Adrenal gland (tissue), 12 donors: ENCODE results near the gene LRP2BP. TPM values are rescaled to one million over a fixed set of nuclear protein-coding genes. Genes with fewer than 3 reads are reported as not detected.

Experiments used
- DNase-seq, 7 donors: peaks; one replicate each; pipeline ENCODE4 v3.0.0-alpha.2; 2019 to 2020
- H3K27ac ChIP-seq, 5 donors: fragments of 200-600 bp; sonication (generic) in 4 of 5; 1 replicate in 3 of 5; 2 replicates in 2 of 5; pipeline versions ENCODE4 v1.5.1 to v1.8.0; 2016 to 2020; ENCODE audit warnings: mild to moderate bottlenecking in 1 of 5
- H3K27me3 ChIP-seq: fragments of 200-600 bp; 2 replicates; pipeline ENCODE4 v1.8.0; 2021
- H3K36me3 ChIP-seq, 2 donors: fragments of 200-600 bp; replicated peaks in 1 of 2; 1 replicate in 1 of 2; 2 replicates in 1 of 2; pipeline versions ENCODE4 v1.5.1 to v1.8.0; 2018 to 2022
- H3K4me1 ChIP-seq, 2 donors: fragments of 200-600 bp; replicated peaks in 1 of 2; 1 replicate in 1 of 2; 2 replicates in 1 of 2; pipeline versions ENCODE4 v1.5.1 to v1.8.0; 2018 to 2021
- H3K4me3 ChIP-seq, 4 donors: fragments of 200-600 bp; sonication (generic) in 3 of 4; one replicate each; pipeline ENCODE4 v1.5.1; 2016 to 2018
- H3K9me3 ChIP-seq, 3 donors: fragments of 200-600 bp; sonication (generic) in 1 of 3; replicated peaks in 1 of 3; 1 replicate in 2 of 3; 2 replicates in 1 of 3; pipeline versions ENCODE4 v1.5.1 to v1.8.0; 2016 to 2021
- POLR2A ChIP-seq, 2 donors: fragments of 450-650 bp; IDR thresholded peaks; one replicate each; pipeline ENCODE4 v1.6.1; 2017; ENCODE audit warnings: antibody characterized with exemption in 2 of 2, mild to moderate bottlenecking in 2 of 2, moderate library complexity in 1 of 2
- WGBS, 4 donors: extraction: QIAGEN DNeasy Blood & Tissue Kit in 2 of 4; methylation state at CpG; one replicate each; pipeline versions ENCODE4 v1.1.5 to v1.1.7; 2013 to 2017; 5-methylcytosine and 5-hydroxymethylcytosine counted together
- intact Hi-C, 2 donors: fragments of 100-400 bp; cut with DNase I; formaldehyde crosslinking; loops; one replicate each; pipeline versions ENCODE4 v1.14.1 to v1.15.0; 2022 to 2023
- polyA plus RNA-seq, 3 donors: library from polyadenylated mRNA; stranded (reverse); fragments of 200-250 nt in 2 of 3; fragments of 350-450 nt in 1 of 3; fragmentation: Illumina TruSeq in 1 of 3; extraction: RNeasy Lipid Tissue Mini Kit (QIAGEN cat#74804) in 1 of 3; gene quantifications; one replicate each; pipeline ENCODE4 v1.2.3, GENCODE V29; 2013 to 2014
- total RNA-seq, 9 donors: library from RNA; depleted of rRNA in 4 of 9; stranded (reverse); fragments of >200 nt in 4 of 9; fragments of 120-200 nt in 1 of 9; fragmentation: NEBNext Ultra II Directional in 1 of 9; extraction: Animal tissue kit (Norgen Biotek cat#: 25700) in 1 of 9; gene quantifications; one replicate each; pipeline versions ENCODE4 v1.1.0 to v1.2.4, GENCODE V29; 2013 to 2023
- TF ChIP-seq, protein P1 (sequence below), 6 experiments: fragments of 450-650 bp in 4 of 6; fragments of 200-600 bp in 2 of 6; sonication (generic) in 1 of 6; IDR thresholded peaks; 1 replicate in 5 of 6; 2 replicates in 1 of 6; pipeline versions ENCODE4 v1.5.1 to v1.8.0; 2016 to 2021; ENCODE audit warnings: antibody characterized with exemption in 6 of 6, mild to moderate bottlenecking in 2 of 6, moderate library complexity in 1 of 6
- donor health status: healthy with polysubstance abuse.
- donor health status: Bipolar disorder and iron deficiency.
- donor health status: DM: yes; HTN: yes; CAD: no.
- donor health status: DM: no; HTN: no; CAD: no.
- donor health status: DM: no; HTN: no; CAD: no.
- donor health status: DM: yes; HTN: yes; CAD: no.

LRP2BP gene
- total and polyA plus RNA-seq, 12 donors, result 0.14 to 1.8 (median 0.89) TPM; not detected in 1

DNA sequence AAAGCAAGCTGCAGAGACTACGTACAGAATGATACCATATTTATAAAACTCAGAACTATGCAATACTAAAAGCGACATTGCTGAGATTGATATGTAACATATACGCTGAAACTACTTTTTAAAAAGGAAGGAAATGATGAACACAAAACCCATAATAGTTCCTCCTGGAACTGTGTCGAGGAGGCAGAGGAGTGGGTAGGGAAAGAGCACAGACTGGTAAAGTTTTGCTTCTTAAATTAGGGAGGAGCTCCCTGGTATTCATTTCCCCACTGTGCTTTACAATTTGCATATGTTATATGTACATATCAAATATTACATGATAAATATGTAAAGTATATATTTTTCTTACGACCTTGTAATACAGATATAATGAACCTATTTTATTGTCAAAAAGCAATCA is 16.1 kb upstream of the LRP2BP start:
- Histone ChIP-seq H3K36me3 (peaks cover 0 to 28% of the 10 kb centered on the region in 2 donors), H3K4me1 (no peaks in the 10 kb centered on the region), H3K27ac (peak overlapping the region in 1 of 5 donors; percentile 19), H3K4me3 (no peak overlapping the region), H3K9me3 (no peaks in the 10 kb centered on the region), H3K27me3 (no peaks in the 10 kb centered on the region)
- no peak for TF ChIP-seq POLR2A (IDR thresholded peaks at IDR 0.05)
- TF ChIP-seq, protein P1, sequence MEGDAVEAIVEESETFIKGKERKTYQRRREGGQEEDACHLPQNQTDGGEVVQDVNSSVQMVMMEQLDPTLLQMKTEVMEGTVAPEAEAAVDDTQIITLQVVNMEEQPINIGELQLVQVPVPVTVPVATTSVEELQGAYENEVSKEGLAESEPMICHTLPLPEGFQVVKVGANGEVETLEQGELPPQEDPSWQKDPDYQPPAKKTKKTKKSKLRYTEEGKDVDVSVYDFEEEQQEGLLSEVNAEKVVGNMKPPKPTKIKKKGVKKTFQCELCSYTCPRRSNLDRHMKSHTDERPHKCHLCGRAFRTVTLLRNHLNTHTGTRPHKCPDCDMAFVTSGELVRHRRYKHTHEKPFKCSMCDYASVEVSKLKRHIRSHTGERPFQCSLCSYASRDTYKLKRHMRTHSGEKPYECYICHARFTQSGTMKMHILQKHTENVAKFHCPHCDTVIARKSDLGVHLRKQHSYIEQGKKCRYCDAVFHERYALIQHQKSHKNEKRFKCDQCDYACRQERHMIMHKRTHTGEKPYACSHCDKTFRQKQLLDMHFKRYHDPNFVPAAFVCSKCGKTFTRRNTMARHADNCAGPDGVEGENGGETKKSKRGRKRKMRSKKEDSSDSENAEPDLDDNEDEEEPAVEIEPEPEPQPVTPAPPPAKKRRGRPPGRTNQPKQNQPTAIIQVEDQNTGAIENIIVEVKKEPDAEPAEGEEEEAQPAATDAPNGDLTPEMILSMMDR (IDR thresholded peaks at IDR 0.05), result no peak
- intact Hi-C loops, result no loop called here
- DNase-seq, result no peak
- 71 to 81% (median 78%) methylated on average over 5 of the region's 5 CpGs for WGBS, 4 donors

DNA sequence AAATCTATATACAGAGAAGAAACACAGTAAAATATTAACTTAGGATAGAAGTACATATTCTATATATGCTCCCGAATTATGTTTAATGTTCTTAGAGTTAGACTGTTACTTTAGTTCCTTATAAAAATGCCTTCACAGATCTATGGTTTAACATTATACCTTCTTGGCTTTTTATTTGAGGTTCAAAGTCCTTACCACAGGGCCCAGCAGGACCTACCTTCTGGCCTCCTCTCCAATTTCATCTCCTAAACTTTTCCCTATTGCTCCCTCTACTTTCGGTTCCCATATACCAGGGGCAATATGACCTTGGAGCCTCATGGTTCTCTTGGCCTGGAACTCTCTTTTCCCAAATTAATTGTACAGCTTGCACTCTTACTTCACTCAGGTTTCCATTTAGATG is 12.7 kb upstream of the LRP2BP start:
- Histone ChIP-seq H3K9me3 (no peaks in the 10 kb centered on the region), H3K4me3 (no peak overlapping the region), H3K27ac (no peak overlapping the region), H3K36me3 (peaks cover 0 to 36% of the 10 kb centered on the region in 2 donors), H3K27me3 (no peaks in the 10 kb centered on the region), H3K4me1 (peaks cover 0 to 5% of the 10 kb centered on the region in 2 donors)
- no peak for TF ChIP-seq POLR2A (IDR thresholded peaks at IDR 0.05)
- TF ChIP-seq, protein P1 (IDR thresholded peaks at IDR 0.05), result no peak
- intact Hi-C loops, result no loop called here
- WGBS, 4 donors, result 95 to 98% (median 96%) methylated on average over 2 of the region's 2 CpGs
- DNase-seq, result no peak

DNA sequence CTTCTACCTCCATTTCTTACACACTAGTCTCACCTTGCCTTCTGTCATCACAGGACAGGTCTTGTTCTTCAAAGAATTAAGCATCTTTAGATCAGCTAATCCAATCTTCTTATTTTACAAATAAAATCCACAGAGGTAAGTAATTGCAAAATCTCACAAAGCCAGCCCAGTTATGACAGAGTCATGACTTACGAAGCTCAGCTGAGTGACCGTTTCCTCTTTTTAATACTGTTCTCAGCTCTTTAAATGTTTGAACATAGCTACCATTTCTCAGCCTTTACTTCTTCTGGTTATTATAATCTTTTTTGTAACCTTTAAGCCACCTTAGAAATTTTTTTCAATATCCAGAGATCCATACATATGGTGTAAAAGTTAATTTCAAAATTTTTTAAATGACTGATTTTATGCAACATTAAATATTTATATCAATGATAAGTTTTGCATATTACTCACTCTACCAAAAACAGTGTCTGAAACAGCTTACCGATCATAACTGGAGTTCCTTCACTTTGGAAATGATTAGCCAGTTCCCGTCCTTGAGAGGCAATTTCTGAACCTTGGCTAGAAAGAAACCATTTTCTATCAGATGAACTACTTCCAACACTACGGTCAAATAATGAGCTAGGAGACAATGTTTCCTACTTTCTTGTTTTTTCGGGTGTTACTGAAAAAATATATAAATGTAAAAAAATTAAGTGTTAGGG is 9.7 kb upstream of the LRP2BP start:
- peaks cover 0 to 53% of the 10 kb centered on the region in 2 donors for H3K36me3 ChIP-seq
- H3K27ac ChIP-seq, result peak overlapping the region in 2 of 5 donors; percentile 5 to 37
- intact Hi-C loops, result no loop called here
- H3K9me3 ChIP-seq, result no peaks in the 10 kb centered on the region
- TF ChIP-seq POLR2A (IDR thresholded peaks at IDR 0.05), result no peak
- WGBS, 4 donors, result 67 to 84% (median 72%) methylated on average over 6 of the region's 6 CpGs
- no peak for DNase-seq
- H3K4me1 ChIP-seq, result peaks cover 0 to 5% of the 10 kb centered on the region in 2 donors
- no peaks in the 10 kb centered on the region for H3K27me3 ChIP-seq
- no peak overlapping the region for H3K4me3 ChIP-seq

DNA sequence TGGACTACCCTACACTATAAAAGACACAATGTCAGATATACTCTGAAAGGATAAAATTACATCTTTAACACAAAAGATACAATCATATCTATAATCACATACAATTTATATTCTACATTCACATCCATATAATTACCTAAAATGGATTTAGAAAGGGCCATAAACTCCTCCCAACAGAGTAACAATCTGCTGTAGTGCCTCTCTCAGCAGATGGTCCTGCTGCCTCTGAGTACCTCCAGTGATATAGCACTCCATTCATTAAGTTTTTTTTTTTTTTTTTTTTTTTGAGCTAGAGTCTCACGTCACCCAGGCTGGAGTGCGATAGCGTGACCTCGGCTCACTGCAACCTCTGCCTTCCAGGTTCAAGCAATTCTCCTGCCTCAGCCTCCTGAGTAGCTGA is 8.3 kb upstream of the LRP2BP start:
- H3K9me3 ChIP-seq, result no peaks in the 10 kb centered on the region
- no peak for DNase-seq
- H3K4me3 ChIP-seq, result no peak overlapping the region
- WGBS, 4 donors, result 94 to 100% (median 97%) methylated on average over 4 of the region's 4 CpGs
- H3K4me1 ChIP-seq, result peaks cover 0 to 5% of the 10 kb centered on the region in 2 donors
- TF ChIP-seq, protein P1 (IDR thresholded peaks at IDR 0.05), result no peak
- no peak for TF ChIP-seq POLR2A (IDR thresholded peaks at IDR 0.05)
- peaks cover 0 to 66% of the 10 kb centered on the region in 2 donors for H3K36me3 ChIP-seq
- intact Hi-C loops, result no loop called here
- H3K27ac ChIP-seq, result no peak overlapping the region
- H3K27me3 ChIP-seq, result no peaks in the 10 kb centered on the region

DNA sequence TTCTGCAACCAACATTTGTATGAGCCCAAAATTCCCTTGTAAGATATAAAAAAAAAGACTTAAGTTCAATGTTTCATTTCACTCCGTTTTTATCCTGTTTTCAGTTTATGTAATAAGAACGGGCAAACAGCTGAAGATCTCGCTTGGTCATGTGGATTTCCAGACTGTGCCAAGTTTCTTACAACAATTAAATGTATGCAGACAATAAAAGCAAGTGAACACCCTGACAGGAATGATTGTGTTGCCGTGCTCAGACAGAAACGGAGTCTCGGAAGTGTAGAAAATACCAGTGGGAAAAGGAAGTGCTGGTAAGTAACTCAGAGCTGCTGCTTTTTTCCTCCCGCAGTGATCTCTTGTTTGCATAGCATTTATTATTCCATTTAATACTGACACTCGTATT is 3.7 kb upstream of the LRP2BP start:
- Histone ChIP-seq H3K4me3 (no peak overlapping the region), H3K9me3 (no peaks in the 10 kb centered on the region), H3K36me3 (peaks cover 0 to 47% of the 10 kb centered on the region in 2 donors), H3K27ac (no peak overlapping the region), H3K4me1 (peaks cover 0 to 12% of the 10 kb centered on the region in 2 donors), H3K27me3 (no peaks in the 10 kb centered on the region)
- 83 to 88% (median 87%) methylated on average over 8 of the region's 8 CpGs for WGBS, 4 donors
- DNase-seq, result no peak
- intact Hi-C loops, result loop anchor here in 1 of 2 donors (10.0 kb wide), 1 partner anchor 195 kb away; the partner anchor contains the start of genes CFAP97 and SNX25
- TF ChIP-seq, protein P1 (IDR thresholded peaks at IDR 0.05), result no peak
- no peak for TF ChIP-seq POLR2A (IDR thresholded peaks at IDR 0.05)
